GM21825 (cell line): ENCODE results near the gene DNAJB4.
A peak's percentile ranks its signal among the peaks of the same experiment; 100 is the strongest.
"Not testable (repeated sequence)": the region's sequence is repeated elsewhere in the genome, so short reads cannot be mapped to it uniquely, and the experiment has no call there.

Experiments used
- ATAC-seq: cut with Tn5 transposase; IDR thresholded peaks from one replicate; pipeline ENCODE4 v1.9.1; 2021; ENCODE audit warnings: mild to moderate bottlenecking, moderate library complexity; ENCODE audit not compliant: unreplicated experiment

Gene DNAJB4

GRCh38 chr1:78004719-78005447 lies at the start of gene DNAJB4:
Gene DNAJB4 (plus strand): TSS chr1:78004939. CDS start chr1:78005111, 172 bp downstream.
- peak; percentile 98 for ATAC-seq

GRCh38 chr1:77955709-77956108 lies 49.0 kb upstream of the DNAJB4 start:
- no peak for ATAC-seq

GRCh38 chr1:77956464-77956863 lies 48.3 kb upstream of the DNAJB4 start:
- no peak for ATAC-seq

GRCh38 chr1:77958391-77958790 lies 46.3 kb upstream of the DNAJB4 start:
- ATAC-seq, result no peak

- no peak for ATAC-seq
Observed at GRCh38 chr1:77958850-77959249, 45.9 kb upstream of the DNAJB4 start.

GRCh38 chr1:77961392-77961791 lies 43.3 kb upstream of the DNAJB4 start:
- ATAC-seq, result no peak

- no peak for ATAC-seq
Observed at GRCh38 chr1:77966291-77966690, 38.4 kb upstream of the DNAJB4 start.

- ATAC-seq, result no peak
Observed at GRCh38 chr1:77970192-77970591, 34.5 kb upstream of the DNAJB4 start.

- no peak for ATAC-seq
Observed at GRCh38 chr1:77972080-77972479, 32.7 kb upstream of the DNAJB4 start.

- ATAC-seq, result no peak
Observed at GRCh38 chr1:77975386-77975785, 29.4 kb upstream of the DNAJB4 start.

- no peak for ATAC-seq
Observed at GRCh38 chr1:77975907-77976306, 28.8 kb upstream of the DNAJB4 start.

- no peak for ATAC-seq
Observed at GRCh38 chr1:77976433-77977076, 28.2 kb upstream of the DNAJB4 start.

- no peak for ATAC-seq
Observed at GRCh38 chr1:77977989-77978292, 26.8 kb upstream of the DNAJB4 start.

- peak; percentile 67 for ATAC-seq
Observed at GRCh38 chr1:77978293-77978968, 26.3 kb upstream of the DNAJB4 start.

GRCh38 chr1:77978969-77979876 lies 25.5 kb upstream of the DNAJB4 start, which contains the start of gene FUBP1:
Gene FUBP1 (minus strand): TSS chr1:77979072. CDS start chr1:77979004, 68 bp downstream.
- peak; percentile 78 for ATAC-seq

- not testable (repeated sequence) for ATAC-seq
Observed at GRCh38 chr1:77983352-77983996, 21.3 kb upstream of the DNAJB4 start.

GRCh38 chr1:77983997-77984355 lies 20.8 kb upstream of the DNAJB4 start:
- ATAC-seq, result no peak

- no peak for ATAC-seq
Observed at GRCh38 chr1:77984629-77985028, 20.1 kb upstream of the DNAJB4 start.

- no peak for ATAC-seq
Observed at GRCh38 chr1:77986810-77987209, 17.9 kb upstream of the DNAJB4 start.

GRCh38 chr1:77987919-77988318 lies 16.8 kb upstream of the DNAJB4 start:
- no peak for ATAC-seq

- ATAC-seq, result no peak
Observed at GRCh38 chr1:77989744-77990143, 15.0 kb upstream of the DNAJB4 start.
